NT2/D1 (cell line): ENCODE results near the gene TNS1.

ENCODE experiments used
- DNase-seq: peaks from one replicate; pipeline ENCODE4 v3.0.0-alpha.2; 2011; ENCODE audit warnings: low read depth, low spot score
- H3K27me3 ChIP-seq: 2 replicates; pipeline ENCODE4 v1.6.0; 2011; ENCODE audit warnings: mild to moderate bottlenecking; ENCODE audit not compliant: insufficient read length, insufficient read depth
- H3K36me3 ChIP-seq: 2 replicates; pipeline ENCODE4 v1.6.1; 2011; ENCODE audit warnings: mild to moderate bottlenecking, low read length, mixed read lengths; ENCODE audit not compliant: insufficient read depth, insufficient read length
- H3K4me1 ChIP-seq: 2 replicates; pipeline ENCODE4 v1.5.1; 2011; ENCODE audit not compliant: insufficient read depth, insufficient read length
- H3K4me3 ChIP-seq: 2 replicates; pipeline ENCODE4 v1.5.1; 2011; ENCODE audit warnings: low read depth; ENCODE audit not compliant: insufficient read length
- H3K9ac ChIP-seq: 2 replicates; pipeline ENCODE4 v1.6.0; 2011; ENCODE audit warnings: low read depth; ENCODE audit not compliant: insufficient read length
- H3K9me3 ChIP-seq: 2 replicates; pipeline ENCODE4 v1.5.1; 2011; ENCODE audit warnings: mild to moderate bottlenecking, low read length; ENCODE audit not compliant: insufficient read depth
- SUZ12 ChIP-seq: IDR thresholded peaks from 2 replicates; pipeline ENCODE4 v1.6.1; 2011; ENCODE audit not compliant: insufficient read length, insufficient read depth; ENCODE audit errors: extremely low read depth
- YY1 ChIP-seq: IDR thresholded peaks from 2 replicates; pipeline ENCODE4 v1.6.1; 2011; ENCODE audit not compliant: insufficient read length, insufficient read depth
- ZNF274 ChIP-seq: IDR thresholded peaks from 2 replicates; pipeline ENCODE4 v1.6.1; 2011; ENCODE audit warnings: mild to moderate bottlenecking, low read depth, low read length

TNS1 gene

DNA sequence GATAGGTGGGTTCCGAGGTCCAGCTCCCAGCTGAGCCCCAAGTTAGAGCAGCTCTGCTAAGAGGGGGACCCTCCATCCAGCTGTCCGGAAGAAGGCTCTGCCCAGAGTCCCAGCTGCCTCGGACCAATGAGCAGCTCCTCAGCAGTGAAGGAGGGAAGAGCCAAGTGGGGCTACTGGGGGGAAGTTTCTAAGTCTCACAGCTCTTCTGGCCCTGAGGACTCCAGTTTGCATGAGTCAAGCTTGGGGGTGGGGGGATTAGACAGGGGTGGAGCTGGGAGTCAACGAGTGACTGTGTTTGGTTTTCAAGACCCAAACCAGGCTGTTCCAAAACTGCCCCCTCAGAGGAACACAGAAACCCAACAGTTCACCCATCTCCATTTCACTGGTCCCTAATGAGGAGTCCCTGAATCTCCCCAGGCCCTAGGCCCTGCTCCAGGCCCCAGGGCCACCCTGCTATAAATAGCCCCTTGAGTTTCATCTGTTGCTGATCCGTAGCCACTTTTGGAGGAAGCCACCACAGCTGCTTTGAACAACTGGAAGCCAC, 100.9 kb downstream of the TNS1 start:
- H3K4me1 ChIP-seq: peaks cover 12% of the 10 kb centered on the region
- no peak overlapping the region for H3K4me3 ChIP-seq
- no peaks in the 10 kb centered on the region for H3K9me3 ChIP-seq
- H3K27me3 ChIP-seq: no peaks in the 10 kb centered on the region
- TF ChIP-seq SUZ12 (no peak), ZNF274 (no peak), YY1 (no peak)
- peaks cover 19% of the 10 kb centered on the region for H3K36me3 ChIP-seq
- H3K9ac ChIP-seq: no peak overlapping the region
- DNase-seq: no peak

DNA sequence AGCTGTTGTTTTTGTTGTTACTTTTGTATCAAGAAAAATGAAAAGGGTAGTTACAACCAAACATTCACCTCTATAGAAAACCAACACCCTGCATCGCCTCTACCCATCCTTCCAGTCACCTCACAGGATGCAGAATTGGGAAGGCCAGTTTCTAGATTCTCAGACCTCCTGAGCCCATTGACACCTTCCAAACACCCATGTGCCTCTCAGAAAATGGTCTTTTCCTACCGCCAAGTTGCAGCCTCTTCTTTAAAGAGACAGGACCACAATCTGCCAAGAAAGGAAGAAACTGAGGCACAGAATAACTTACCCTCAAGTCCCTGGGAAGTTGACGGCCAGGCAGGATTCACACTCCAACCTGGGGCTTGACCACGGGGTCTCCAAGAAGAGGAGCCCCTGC, 101.4 kb downstream of the TNS1 start:
- no peak for TF ChIP-seq SUZ12
- TF ChIP-seq YY1: no peak
- TF ChIP-seq ZNF274: no peak
- no peak overlapping the region for H3K4me3 ChIP-seq
- H3K4me1 ChIP-seq: peaks cover 12% of the 10 kb centered on the region
- H3K36me3 ChIP-seq: peaks cover 20% of the 10 kb centered on the region
- H3K9me3 ChIP-seq: no peaks in the 10 kb centered on the region
- H3K27me3 ChIP-seq: no peaks in the 10 kb centered on the region
- H3K9ac ChIP-seq: no peak overlapping the region
- DNase-seq: no peak

DNA sequence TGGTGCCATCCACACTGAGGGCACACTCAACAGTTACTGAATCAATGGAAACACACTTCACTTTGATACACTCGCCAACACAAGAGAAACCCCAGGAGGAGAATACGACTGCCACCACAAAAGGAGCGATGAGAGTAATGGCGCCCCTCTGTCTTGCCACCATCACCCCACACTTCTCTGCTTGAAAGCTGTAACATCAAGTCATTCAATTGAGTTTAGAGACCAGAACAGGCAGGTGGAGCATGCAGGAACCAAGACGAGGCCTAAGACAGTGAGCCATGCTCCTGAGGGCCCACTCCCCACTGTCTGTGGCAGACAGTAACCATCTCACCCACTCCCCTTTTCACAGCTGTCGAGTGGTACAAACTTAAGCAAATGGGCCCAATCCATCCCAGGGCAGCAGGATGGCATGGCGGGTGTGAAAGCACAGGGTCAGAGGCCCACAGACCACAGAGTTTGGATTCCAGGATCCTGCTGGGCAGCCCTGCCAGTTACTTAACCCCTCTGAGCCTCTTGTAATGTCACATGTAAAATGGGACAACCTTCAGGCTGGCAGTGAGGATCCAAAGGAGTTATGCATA, 101.9 kb downstream of the TNS1 start:
- no peak overlapping the region for H3K9ac ChIP-seq
- H3K4me3 ChIP-seq: no peak overlapping the region
- H3K36me3 ChIP-seq: peaks cover 25% of the 10 kb centered on the region
- H3K9me3 ChIP-seq: no peaks in the 10 kb centered on the region
- DNase-seq: no peak
- peaks cover 12% of the 10 kb centered on the region for H3K4me1 ChIP-seq
- no peaks in the 10 kb centered on the region for H3K27me3 ChIP-seq
- TF ChIP-seq YY1 (no peak), SUZ12 (no peak), ZNF274 (no peak)

DNA sequence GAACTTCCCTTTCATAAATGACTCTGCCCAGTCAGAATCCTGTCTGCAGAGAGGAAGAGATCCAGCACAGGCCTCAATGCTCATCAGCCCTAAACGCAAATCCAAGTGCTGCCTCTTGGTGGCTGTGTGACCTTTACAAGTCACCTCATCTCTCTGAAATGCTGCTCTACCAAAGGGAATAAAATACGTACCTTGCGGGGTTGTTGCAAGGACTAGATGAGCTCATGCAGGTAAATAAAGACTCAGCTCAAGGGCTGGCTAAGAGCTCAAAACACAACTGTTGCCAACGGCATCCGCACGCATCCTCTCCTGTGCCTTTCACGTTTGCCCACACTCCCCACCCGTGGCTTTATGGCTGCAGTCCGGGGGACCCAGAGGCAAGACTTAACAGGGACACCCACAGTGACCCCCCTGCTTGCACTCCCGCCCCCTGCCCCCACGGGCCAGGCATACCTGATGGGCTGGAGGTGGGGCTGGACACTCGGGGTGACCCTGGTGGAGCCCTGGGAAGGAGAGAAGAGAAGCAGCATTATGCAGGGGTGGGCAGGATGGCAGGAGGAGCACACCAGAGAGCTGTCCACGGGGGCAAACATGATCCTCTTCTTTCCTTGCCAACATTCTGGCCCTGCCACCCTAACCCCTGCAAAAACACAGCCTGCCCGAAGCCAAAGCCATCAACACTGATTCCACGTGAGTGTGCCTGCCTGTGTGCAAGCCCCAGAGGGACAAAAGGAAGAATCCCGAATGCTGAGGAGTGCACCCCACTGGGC, 102.6 kb downstream of the TNS1 start:
- peaks cover 28% of the 10 kb centered on the region for H3K36me3 ChIP-seq
- no peak for TF ChIP-seq ZNF274
- TF ChIP-seq YY1: no peak
- no peak for TF ChIP-seq SUZ12
- DNase-seq: no peak
- H3K27me3 ChIP-seq: no peaks in the 10 kb centered on the region
- peaks cover 10% of the 10 kb centered on the region for H3K4me1 ChIP-seq
- no peaks in the 10 kb centered on the region for H3K9me3 ChIP-seq
- no peak overlapping the region for H3K9ac ChIP-seq
- H3K4me3 ChIP-seq: no peak overlapping the region

DNA sequence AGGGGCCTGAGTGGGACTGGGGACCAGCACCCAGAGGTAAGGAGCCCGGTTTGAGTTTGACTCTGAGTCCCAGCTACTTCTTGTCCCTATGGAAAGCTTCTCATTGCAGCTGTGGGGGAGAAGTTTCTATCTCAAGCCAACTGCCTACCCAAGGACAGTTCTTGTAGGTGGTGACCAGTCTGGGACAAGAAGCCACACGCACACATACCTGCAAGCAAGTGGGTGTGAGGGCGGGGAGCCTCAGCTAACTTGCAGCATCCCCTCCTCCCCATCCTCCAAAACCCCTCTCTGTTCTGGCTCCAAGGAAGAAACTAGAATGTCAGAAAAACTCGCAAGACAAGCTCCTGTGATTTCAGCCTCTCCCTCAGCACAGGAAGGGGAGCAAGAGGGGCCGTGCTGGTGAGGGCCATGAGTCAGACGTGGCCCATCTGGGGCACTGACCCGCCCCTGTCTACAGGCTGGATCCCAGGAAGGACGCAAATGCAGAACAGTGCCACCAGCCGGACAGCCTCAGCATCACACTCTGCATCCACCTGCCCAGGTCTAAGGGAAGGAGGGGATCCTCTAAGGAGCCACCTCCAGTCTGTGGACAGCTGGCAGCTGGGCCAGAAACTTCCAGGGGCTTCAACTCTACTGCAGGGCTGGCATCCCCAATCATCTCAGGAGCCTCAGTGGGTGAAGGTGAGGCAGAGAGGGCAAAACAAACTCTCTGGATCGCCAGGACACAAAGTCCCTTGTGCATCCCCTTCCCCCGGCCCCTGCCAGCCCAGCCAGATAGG, 103.4 kb downstream of the TNS1 start:
- peaks cover 8% of the 10 kb centered on the region for H3K4me1 ChIP-seq
- peak; percentile 61 for DNase-seq
- H3K36me3 ChIP-seq: peaks cover 34% of the 10 kb centered on the region

GRCh38 chr2:217897816-217898806, 104.7 kb downstream of the TNS1 start:
- DNase-seq: no peak
- H3K4me1 ChIP-seq: peaks cover 8% of the 10 kb centered on the region
- no peak overlapping the region for H3K4me3 ChIP-seq
- H3K27me3 ChIP-seq: no peaks in the 10 kb centered on the region
- TF ChIP-seq YY1 (no peak), ZNF274 (no peak), SUZ12 (no peak)
- no peak overlapping the region for H3K9ac ChIP-seq
- peaks cover 46% of the 10 kb centered on the region for H3K36me3 ChIP-seq
- no peaks in the 10 kb centered on the region for H3K9me3 ChIP-seq

More for the DNA sequence above, 103.4 kb downstream of the TNS1 start:
- TF ChIP-seq ZNF274: no peak
- no peak for TF ChIP-seq YY1
- TF ChIP-seq SUZ12: no peak
- H3K9ac ChIP-seq: no peak overlapping the region
- H3K27me3 ChIP-seq: no peaks in the 10 kb centered on the region
- no peak overlapping the region for H3K4me3 ChIP-seq
- no peaks in the 10 kb centered on the region for H3K9me3 ChIP-seq
